Measurements from ENCODE around the gene PATJ. TPM values are rescaled to one million over a fixed set of nuclear protein-coding genes. Genes with fewer than 3 reads are reported as not detected.
"Not testable (repeated sequence)": the region's sequence is repeated elsewhere in the genome, so short reads cannot be mapped to it uniquely, and the experiment has no call there.

PATJ gene
- total RNA-seq, 1 donor from 2014 or later, result 131 TPM

- DNase-seq (no peak), ATAC-seq (ENCODE audit: poor library complexity) (no peak)
- intact Hi-C loops (cut with DNase I), result no loop called here
These were observed 464.9 kb downstream of the PATJ start for GRCh38 chr1:62207187-62207586.

- intact Hi-C loops (cut with DNase I), result no loop called here
- no peak for DNase-seq
- ATAC-seq (ENCODE audit: poor library complexity), result no peak
These were observed 465.8 kb downstream of the PATJ start for GRCh38 chr1:62208087-62208486.

GRCh38 chr1:62208970-62209369 lies 466.7 kb downstream of the PATJ start:
- DNase-seq, result no peak
- ATAC-seq (ENCODE audit: poor library complexity), result no peak
- intact Hi-C loops (cut with DNase I), result no loop called here

- intact Hi-C loops (cut with DNase I), result no loop called here
- DNase-seq, result no peak
- no peak for ATAC-seq (ENCODE audit: poor library complexity)
These were observed 467.8 kb downstream of the PATJ start for GRCh38 chr1:62209931-62210595.

- DNase-seq, result no peak
- intact Hi-C loops (cut with DNase I), result no loop called here
- ATAC-seq (ENCODE audit: poor library complexity), result no peak
These were observed 468.7 kb downstream of the PATJ start for GRCh38 chr1:62210960-62211359.

GRCh38 chr1:62212411-62212810 lies 470.1 kb downstream of the PATJ start:
- ATAC-seq (ENCODE audit: poor library complexity) (no peak), DNase-seq (no peak)
- intact Hi-C loops (cut with DNase I), result no loop called here

- no peak for DNase-seq
- intact Hi-C loops (cut with DNase I), result no loop called here
- no peak for ATAC-seq (ENCODE audit: poor library complexity)
These were observed 471.0 kb downstream of the PATJ start for GRCh38 chr1:62213075-62213914.

GRCh38 chr1:62218604-62219003 lies 476.3 kb downstream of the PATJ start:
- intact Hi-C loops (cut with DNase I), result no loop called here
- DNase-seq (no peak), ATAC-seq (ENCODE audit: poor library complexity) (no peak)

GRCh38 chr1:62220456-62220855 lies 478.2 kb downstream of the PATJ start:
- DNase-seq; ATAC-seq (ENCODE audit: poor library complexity); intact Hi-C loops (cut with DNase I): not testable (repeated sequence)

GRCh38 chr1:62221171-62221570 lies 478.9 kb downstream of the PATJ start:
- ATAC-seq (ENCODE audit: poor library complexity) (no peak), DNase-seq (no peak)
- intact Hi-C loops (cut with DNase I), result no loop called here

- DNase-seq (no peak), ATAC-seq (ENCODE audit: poor library complexity) (no peak)
- intact Hi-C loops (cut with DNase I), result no loop called here
These were observed 480.0 kb downstream of the PATJ start for GRCh38 chr1:62222321-62222720.

GRCh38 chr1:62224182-62224581 lies 481.9 kb downstream of the PATJ start:
- intact Hi-C loops (cut with DNase I), result no loop called here
- no peak for DNase-seq
- ATAC-seq (ENCODE audit: poor library complexity), result no peak

GRCh38 chr1:62227496-62227895 lies 485.2 kb downstream of the PATJ start:
- ATAC-seq (ENCODE audit: poor library complexity), result no peak

More at GRCh38 chr1:62227496-62227895, 485.2 kb downstream of the PATJ start:
- intact Hi-C loops (cut with DNase I), result no loop called here
- DNase-seq, result no peak

Small RNA genes within 50 kb of the gene (microRNA-seq; reads per million reads assigned to microRNA genes)
- not detected for gene MIR3116-1
- not detected for gene MIR3116-2

Other genes with a start within 250 kb of the PATJ start
- gene TM2D1, start 17.3 kb upstream of the PATJ start, total RNA-seq, result 30.8 TPM